Tibial nerve (tissue), 3 donors: ENCODE measurements around the gene ZNF319.

Source experiments
- CTCF ChIP-seq, 5 experiments: fragments of 200-600 bp in 3 of 5; fragments of 450-650 bp in 2 of 5; sonication (generic) in 3 of 5; IDR thresholded peaks; one replicate each; pipeline ENCODE4 v1.5.1; 2016 to 2019; ENCODE audit warnings: antibody characterized with exemption in 5 of 5, mild to moderate bottlenecking in 3 of 5, moderate library complexity in 2 of 5
- POLR2A ChIP-seq, 2 donors: fragments of 450-650 bp; IDR thresholded peaks; one replicate each; pipeline ENCODE4 v1.6.1; 2017; ENCODE audit warnings: antibody characterized with exemption in 2 of 2, mild to moderate bottlenecking in 2 of 2, moderate library complexity in 2 of 2

GRCh38 chr16:58021661-58022551 is 21.4 kb upstream of the ZNF319 start:
- TF ChIP-seq CTCF (IDR thresholded peaks at IDR 0.05) (no peak), POLR2A (IDR thresholded peaks at IDR 0.05) (no peak)
